Skeletal muscle tissue (tissue), 4 donors: Measurements from ENCODE around the gene MSRB3. TPM values are rescaled to one million over a fixed set of nuclear protein-coding genes. Genes with fewer than 3 reads are reported as not detected.
"Not testable (repeated sequence)": the region's sequence is repeated elsewhere in the genome, so short reads cannot be mapped to it uniquely, and the experiment has no call there.

Experiments
- H3K27ac ChIP-seq: one replicate; pipeline ENCODE4 v1.7.0; 2013; ENCODE audit warnings: mild to moderate bottlenecking, low read depth, low read length, inconsistent platforms
- H3K27me3 ChIP-seq, 3 donors: one replicate each; pipeline ENCODE4 v1.7.0; 2013; ENCODE audit warnings: low read length in 3 of 3; ENCODE audit not compliant: control insufficient read depth in 3 of 3, insufficient read depth in 3 of 3
- H3K36me3 ChIP-seq, 3 donors: one replicate each; pipeline ENCODE4 v1.7.0; 2013; ENCODE audit warnings: low read length in 3 of 3; ENCODE audit not compliant: control insufficient read depth in 3 of 3, insufficient read depth in 3 of 3
- H3K4me1 ChIP-seq, 3 donors: one replicate each; pipeline ENCODE4 v1.7.0; 2013; ENCODE audit warnings: low read length in 3 of 3, mild to moderate bottlenecking in 3 of 3; ENCODE audit not compliant: control insufficient read depth in 3 of 3, insufficient read depth in 3 of 3
- H3K4me3 ChIP-seq, 3 donors: one replicate each; pipeline ENCODE4 v1.7.0; 2013; ENCODE audit warnings: low read length in 3 of 3
- H3K9ac ChIP-seq, 3 donors: one replicate each; pipeline ENCODE4 v1.7.0; 2013; ENCODE audit warnings: low read length in 3 of 3, mild to moderate bottlenecking in 3 of 3, moderate library complexity in 2 of 3, low read depth in 1 of 3
- H3K9me3 ChIP-seq, 3 donors: one replicate each; pipeline ENCODE4 v1.7.0; 2013; ENCODE audit warnings: low read length in 3 of 3; ENCODE audit not compliant: control insufficient read depth in 3 of 3
- total RNA-seq: library from RNA; depleted of rRNA; stranded (reverse); fragments of >200 nt; gene quantifications from one replicate; pipeline ENCODE4 v1.2.3, GENCODE V29; 2014
- donor health status: Osteomylitis.

The MSRB3 gene
- total RNA-seq, 1 donor from 2014 or later, result 34.4 TPM

- Histone ChIP-seq H3K36me3 (no peaks in the 10 kb centered on the region), H3K9ac (no peak overlapping the region), H3K4me1 (peaks cover 16 to 21% (median 18%) of the 10 kb centered on the region in 3 donors), H3K9me3 (no peaks in the 10 kb centered on the region), H3K4me3 (no peak overlapping the region), H3K27me3 (no peaks in the 10 kb centered on the region), H3K27ac (no peak overlapping the region)
Observed at GRCh38 chr12:65282840-65283239, 4.4 kb downstream of the MSRB3 start.

DNA sequence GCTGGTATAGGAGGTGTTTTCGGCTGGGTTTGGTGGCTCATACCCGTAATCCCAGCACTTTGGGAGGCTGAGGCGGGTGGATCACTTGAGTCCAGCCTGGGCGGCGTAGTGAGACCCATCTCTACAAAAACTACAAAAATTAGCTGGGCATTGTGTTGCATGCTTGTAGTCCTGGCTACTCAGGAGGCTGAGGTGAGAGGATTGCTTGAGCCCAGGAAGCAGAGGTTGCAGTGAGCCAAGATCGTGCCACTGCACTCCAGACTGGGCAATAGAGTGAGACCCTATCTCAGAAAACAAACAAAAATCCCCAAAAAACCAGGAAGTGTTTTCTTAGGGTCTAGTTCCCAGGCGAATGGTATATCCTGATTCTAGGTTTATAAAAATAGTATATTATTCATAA lies 7.0 kb downstream of the MSRB3 start:
- not testable (repeated sequence) for H3K9me3 ChIP-seq, H3K36me3 ChIP-seq, H3K27ac ChIP-seq, H3K4me3 ChIP-seq, H3K9ac ChIP-seq, H3K27me3 ChIP-seq
- H3K4me1 ChIP-seq, result peaks cover 7 to 16% (median 15%) of the 10 kb centered on the region in 3 donors

DNA sequence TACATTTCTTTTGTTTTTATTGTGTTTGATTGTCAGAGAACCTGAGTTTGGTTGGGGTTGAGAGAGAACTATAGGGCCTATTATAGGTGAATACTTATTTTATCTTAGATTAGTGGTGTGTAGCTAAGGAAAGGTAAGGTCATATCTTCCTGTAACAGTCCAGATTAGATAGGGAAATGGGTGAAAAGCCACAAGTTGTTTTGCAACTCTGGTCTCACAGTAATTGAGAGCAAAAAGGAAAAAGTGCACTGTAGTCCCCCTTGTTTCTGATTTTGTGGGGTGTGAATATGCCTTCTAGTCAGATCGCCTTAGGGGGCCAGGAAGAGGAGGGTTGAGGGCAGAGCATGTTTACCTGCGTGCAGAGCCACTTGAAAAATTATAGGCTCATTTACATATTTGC lies 8.9 kb downstream of the MSRB3 start:
- Histone ChIP-seq H3K4me3 (no peak overlapping the region), H3K4me1 (peaks cover 5 to 15% (median 12%) of the 10 kb centered on the region in 3 donors), H3K36me3 (no peaks in the 10 kb centered on the region), H3K27me3 (no peaks in the 10 kb centered on the region), H3K27ac (no peak overlapping the region), H3K9me3 (no peaks in the 10 kb centered on the region), H3K9ac (no peak overlapping the region)

GRCh38 chr12:65292241-65292640 lies 13.8 kb downstream of the MSRB3 start:
- H3K27me3 ChIP-seq, result no peaks in the 10 kb centered on the region
- H3K36me3 ChIP-seq, result no peaks in the 10 kb centered on the region
- peaks cover 0 to 11% (median 3%) of the 10 kb centered on the region in 3 donors for H3K4me1 ChIP-seq

DNA sequence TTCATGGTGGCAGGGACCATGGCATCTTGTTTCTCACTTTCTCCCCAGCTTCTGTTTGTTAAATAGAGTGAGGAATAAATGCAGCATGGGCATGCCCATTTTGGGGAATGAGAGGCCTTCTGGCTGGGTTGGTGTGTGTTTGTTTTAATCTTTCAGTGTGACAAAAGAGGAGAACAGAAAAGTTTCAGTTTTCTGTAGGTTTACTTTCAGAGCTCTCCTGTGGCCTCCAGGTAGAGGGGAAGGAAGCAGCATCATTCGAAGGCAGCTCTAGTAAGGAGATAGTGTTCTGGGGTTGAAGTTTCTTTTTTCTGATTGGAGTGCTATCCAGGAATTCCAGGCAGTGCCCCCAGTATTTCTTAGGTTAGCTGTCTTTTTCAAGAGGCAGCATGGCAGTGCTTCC lies 15.3 kb downstream of the MSRB3 start:
- no peaks in the 10 kb centered on the region for H3K27me3 ChIP-seq
- H3K36me3 ChIP-seq, result no peaks in the 10 kb centered on the region
- H3K9me3 ChIP-seq, result no peaks in the 10 kb centered on the region
- H3K27ac ChIP-seq, result no peak overlapping the region
- no peak overlapping the region for H3K4me3 ChIP-seq
- H3K9ac ChIP-seq, result no peak overlapping the region
- peaks cover 0 to 11% (median 3%) of the 10 kb centered on the region in 3 donors for H3K4me1 ChIP-seq

More at GRCh38 chr12:65292241-65292640, 13.8 kb downstream of the MSRB3 start:
- no peak overlapping the region for H3K27ac ChIP-seq
- no peak overlapping the region for H3K9ac ChIP-seq
- no peaks in the 10 kb centered on the region for H3K9me3 ChIP-seq
- no peak overlapping the region for H3K4me3 ChIP-seq

- no peak overlapping the region for H3K4me3 ChIP-seq
- H3K36me3 ChIP-seq, result no peaks in the 10 kb centered on the region
- no peaks in the 10 kb centered on the region for H3K9me3 ChIP-seq
- H3K27ac ChIP-seq, result no peak overlapping the region
- peaks cover 0 to 15% (median 7%) of the 10 kb centered on the region in 3 donors for H3K4me1 ChIP-seq
- H3K27me3 ChIP-seq, result no peaks in the 10 kb centered on the region
- H3K9ac ChIP-seq, result no peak overlapping the region
Observed at GRCh38 chr12:65294641-65295262, 16.3 kb downstream of the MSRB3 start.

DNA sequence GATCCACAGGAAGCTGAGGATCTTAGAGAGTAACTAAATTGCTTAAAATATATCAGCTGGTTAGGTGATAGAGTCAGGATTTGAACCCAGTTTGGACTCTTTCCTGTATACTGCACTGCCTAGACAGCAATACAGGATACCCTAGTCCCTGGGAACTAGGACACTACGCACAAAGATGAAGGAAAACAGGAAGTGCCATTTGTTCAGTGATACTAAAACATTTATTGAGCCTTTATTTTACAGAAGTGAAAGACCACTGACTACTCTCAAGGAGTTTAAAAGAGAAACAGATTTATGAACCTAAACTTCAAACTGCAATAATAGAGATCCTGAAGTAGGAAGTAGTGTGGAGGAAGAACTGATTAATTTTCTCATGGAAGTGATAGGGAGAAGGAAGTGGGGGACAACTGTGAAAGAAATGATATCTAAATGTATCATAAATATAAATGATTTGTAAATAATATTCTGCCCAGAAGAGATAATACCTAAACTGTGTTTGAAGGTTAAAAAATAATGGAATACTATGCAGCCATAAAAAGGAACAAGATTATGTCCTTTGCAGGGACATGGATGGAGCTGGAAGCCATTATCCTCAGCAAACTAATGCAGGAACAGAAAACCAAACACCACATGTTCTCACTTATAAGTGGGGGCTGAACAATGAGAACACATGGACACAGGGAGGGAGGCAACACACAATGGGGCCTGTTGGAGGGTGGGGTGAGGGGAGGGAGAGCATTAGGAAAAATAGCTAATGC lies 18.2 kb downstream of the MSRB3 start:
- Histone ChIP-seq H3K27ac (no peak overlapping the region), H3K27me3 (no peaks in the 10 kb centered on the region), H3K9me3 (no peaks in the 10 kb centered on the region), H3K4me3 (no peak overlapping the region), H3K9ac (no peak overlapping the region), H3K36me3 (no peaks in the 10 kb centered on the region), H3K4me1 (peaks cover 7 to 24% (median 14%) of the 10 kb centered on the region in 3 donors)

DNA sequence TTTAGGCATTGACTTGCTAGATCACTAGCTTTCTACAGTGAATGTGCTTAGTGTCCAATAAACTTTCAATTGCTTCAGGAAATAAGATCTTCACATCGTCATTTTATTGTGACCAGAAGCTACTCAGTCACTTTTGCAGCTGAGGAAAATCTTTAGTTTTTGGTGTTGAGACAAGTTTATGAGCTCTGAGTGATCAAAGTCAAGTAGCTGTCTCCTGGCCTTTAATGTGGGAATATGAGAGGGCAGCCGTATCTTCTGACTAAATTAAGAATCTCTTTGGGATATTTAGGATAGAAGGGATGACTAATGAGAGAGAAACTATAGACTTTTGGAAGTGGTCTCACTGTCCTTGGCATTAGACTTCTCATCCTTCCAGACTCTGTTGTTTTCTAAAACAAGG lies 21.6 kb downstream of the MSRB3 start:
- Histone ChIP-seq H3K4me1 (peaks cover 7 to 13% (median 11%) of the 10 kb centered on the region in 3 donors), H3K27ac (no peak overlapping the region), H3K9me3 (no peaks in the 10 kb centered on the region)

DNA sequence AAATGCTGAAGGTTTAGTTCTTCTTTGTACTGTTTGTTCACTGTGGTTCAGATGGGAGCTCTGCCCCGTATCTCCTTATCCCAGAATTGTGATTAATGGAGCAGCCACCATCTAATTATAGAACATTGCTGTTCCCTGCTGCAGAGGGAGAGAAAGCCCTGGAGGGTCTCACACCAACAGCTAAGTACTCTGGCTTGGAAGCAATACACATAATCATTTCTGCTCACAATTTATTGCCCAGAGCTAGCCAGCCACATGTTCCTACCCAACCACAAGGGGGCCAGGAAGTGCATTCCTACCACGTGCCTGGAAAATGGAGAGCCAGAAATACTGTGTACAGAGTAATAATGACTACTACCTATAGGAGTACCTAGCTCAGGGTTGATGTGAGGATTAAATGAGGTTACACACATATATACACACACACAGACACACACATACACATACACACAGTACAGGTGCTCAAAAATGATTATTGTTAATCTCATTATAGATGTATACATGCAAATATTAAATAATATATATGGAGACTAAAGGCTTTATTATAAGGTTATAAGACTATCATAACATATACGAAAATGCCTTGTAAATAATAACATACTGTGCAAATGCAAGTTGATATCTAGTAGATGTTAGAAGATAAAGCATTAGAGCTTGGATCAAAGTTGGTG lies 22.3 kb downstream of the MSRB3 start:
- Histone ChIP-seq H3K4me1 (peaks cover 7 to 13% (median 11%) of the 10 kb centered on the region in 3 donors), H3K27ac (no peak overlapping the region), H3K4me3 (no peak overlapping the region), H3K9me3 (no peaks in the 10 kb centered on the region), H3K9ac (no peak overlapping the region), H3K36me3 (no peaks in the 10 kb centered on the region), H3K27me3 (no peaks in the 10 kb centered on the region)

More for the DNA sequence above, 21.6 kb downstream of the MSRB3 start:
- H3K4me3 ChIP-seq, result no peak overlapping the region
- no peak overlapping the region for H3K9ac ChIP-seq
- H3K36me3 ChIP-seq, result no peaks in the 10 kb centered on the region
- H3K27me3 ChIP-seq, result no peaks in the 10 kb centered on the region

GRCh38 chr12:65302891-65303290 lies 24.4 kb downstream of the MSRB3 start:
- Histone ChIP-seq H3K27me3 (no peaks in the 10 kb centered on the region), H3K36me3 (no peaks in the 10 kb centered on the region), H3K4me3 (no peak overlapping the region), H3K9me3 (no peaks in the 10 kb centered on the region), H3K9ac (no peak overlapping the region), H3K27ac (no peak overlapping the region), H3K4me1 (peaks cover 7 to 18% (median 13%) of the 10 kb centered on the region in 3 donors)
